H1 (cell line): ENCODE results near the gene CYP11A1. TPM values are rescaled to one million over a fixed set of nuclear protein-coding genes. Genes with fewer than 3 reads are reported as not detected.

Source experiments
- CHD2 ChIP-seq: IDR thresholded peaks from 2 replicates; pipeline ENCODE4 v1.6.1; 2012; ENCODE audit warnings: low read length, improper control_type of control experiment
- MAFK ChIP-seq: IDR thresholded peaks from 2 replicates; pipeline ENCODE4 v1.6.1; 2012; ENCODE audit warnings: low read depth, mild to moderate bottlenecking, improper control_type of control experiment, low read length
- SRF ChIP-seq: IDR thresholded peaks from 2 replicates; pipeline ENCODE4 v1.6.1; 2011; ENCODE audit warnings: mild to moderate bottlenecking, low read depth, low read length, moderate library complexity
- TAF1 ChIP-seq: IDR thresholded peaks from 2 replicates; pipeline ENCODE4 v1.6.1; 2011; ENCODE audit warnings: mild to moderate bottlenecking, low read depth, low read length
- polyA plus RNA-seq, 7 experiments: library from polyadenylated mRNA; depleted of rRNA in 3 of 7; stranded (reverse) in 5 of 7; unstranded in 2 of 7; fragments of >200 nt in 5 of 7; fragments of 200-250 nt in 2 of 7; gene quantifications; 1 replicate in 5 of 7; 2 replicates in 1 of 7; 4 replicates in 1 of 7; pipeline versions ENCODE4 v1.2.1 to v1.2.3, GENCODE V29; 2011 to 2013; ENCODE audit warnings: missing spikeins in 2 of 7, mixed read lengths in 2 of 7
- total RNA-seq: library from RNA; stranded (reverse); fragmentation: NEBNext Ultra II Directional; extraction: Animal tissue kit (Norgen Biotek cat#: 25700); gene quantifications from 2 replicates; pipeline ENCODE4 v1.2.1, GENCODE V29; 2021
- TF ChIP-seq, protein P1 (sequence below): fragments of 300-600 bp; sonication (generic); IDR thresholded peaks from 2 replicates; pipeline ENCODE4 v1.7.1; 2012; ENCODE audit warnings: low read length, moderate library complexity, mild to moderate bottlenecking, inconsistent platforms; ENCODE audit not compliant: insufficient replicate concordance

Gene CYP11A1
- total and polyA plus RNA-seq, 2 of the 8 experiments (the other 6 are each of a cell fraction or from before 2014, with no cell fraction given), result 1.9 to 7.2 TPM

DNA sequence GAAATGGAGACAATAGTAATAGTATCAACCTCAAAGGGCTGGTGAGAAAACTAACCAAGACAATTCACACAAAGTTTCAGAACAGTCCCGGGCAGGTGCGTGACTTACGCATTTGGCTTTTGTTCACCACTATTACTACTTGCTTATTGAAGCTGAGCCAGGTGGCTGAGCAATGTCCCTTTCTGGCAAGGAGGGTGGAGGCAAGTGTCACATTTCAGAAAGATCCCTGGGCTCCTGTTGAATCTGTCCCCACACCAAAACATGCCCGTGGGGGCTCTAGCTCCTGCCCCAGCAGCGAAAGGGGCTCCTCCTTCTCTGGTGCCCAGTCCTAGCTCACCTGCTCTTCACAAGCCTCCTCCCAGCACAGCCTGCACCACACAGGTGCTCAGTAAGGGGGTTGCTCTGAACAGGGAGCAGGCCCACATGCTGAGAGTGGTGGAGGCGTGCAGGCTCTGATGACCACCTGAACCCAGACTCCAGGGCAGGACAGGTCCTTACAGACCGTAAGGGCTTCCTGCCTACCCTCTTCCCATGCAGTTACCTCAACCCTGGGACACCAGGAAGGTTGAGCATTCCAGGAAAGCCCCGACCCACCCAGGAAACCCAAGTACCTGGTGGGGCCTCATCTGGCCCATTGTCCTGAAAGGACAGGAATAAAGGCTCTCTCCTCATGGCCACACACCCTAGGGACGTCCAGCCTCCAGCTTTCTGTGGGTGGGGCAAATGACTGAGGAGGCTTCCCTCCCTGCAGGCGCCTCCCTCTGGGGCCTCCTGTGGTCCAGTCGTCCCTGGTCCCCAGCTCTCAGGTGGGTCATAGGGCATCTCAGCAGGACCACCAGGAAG lies 33.7 kb upstream of the CYP11A1 start (continued):
- TF ChIP-seq, protein P1, sequence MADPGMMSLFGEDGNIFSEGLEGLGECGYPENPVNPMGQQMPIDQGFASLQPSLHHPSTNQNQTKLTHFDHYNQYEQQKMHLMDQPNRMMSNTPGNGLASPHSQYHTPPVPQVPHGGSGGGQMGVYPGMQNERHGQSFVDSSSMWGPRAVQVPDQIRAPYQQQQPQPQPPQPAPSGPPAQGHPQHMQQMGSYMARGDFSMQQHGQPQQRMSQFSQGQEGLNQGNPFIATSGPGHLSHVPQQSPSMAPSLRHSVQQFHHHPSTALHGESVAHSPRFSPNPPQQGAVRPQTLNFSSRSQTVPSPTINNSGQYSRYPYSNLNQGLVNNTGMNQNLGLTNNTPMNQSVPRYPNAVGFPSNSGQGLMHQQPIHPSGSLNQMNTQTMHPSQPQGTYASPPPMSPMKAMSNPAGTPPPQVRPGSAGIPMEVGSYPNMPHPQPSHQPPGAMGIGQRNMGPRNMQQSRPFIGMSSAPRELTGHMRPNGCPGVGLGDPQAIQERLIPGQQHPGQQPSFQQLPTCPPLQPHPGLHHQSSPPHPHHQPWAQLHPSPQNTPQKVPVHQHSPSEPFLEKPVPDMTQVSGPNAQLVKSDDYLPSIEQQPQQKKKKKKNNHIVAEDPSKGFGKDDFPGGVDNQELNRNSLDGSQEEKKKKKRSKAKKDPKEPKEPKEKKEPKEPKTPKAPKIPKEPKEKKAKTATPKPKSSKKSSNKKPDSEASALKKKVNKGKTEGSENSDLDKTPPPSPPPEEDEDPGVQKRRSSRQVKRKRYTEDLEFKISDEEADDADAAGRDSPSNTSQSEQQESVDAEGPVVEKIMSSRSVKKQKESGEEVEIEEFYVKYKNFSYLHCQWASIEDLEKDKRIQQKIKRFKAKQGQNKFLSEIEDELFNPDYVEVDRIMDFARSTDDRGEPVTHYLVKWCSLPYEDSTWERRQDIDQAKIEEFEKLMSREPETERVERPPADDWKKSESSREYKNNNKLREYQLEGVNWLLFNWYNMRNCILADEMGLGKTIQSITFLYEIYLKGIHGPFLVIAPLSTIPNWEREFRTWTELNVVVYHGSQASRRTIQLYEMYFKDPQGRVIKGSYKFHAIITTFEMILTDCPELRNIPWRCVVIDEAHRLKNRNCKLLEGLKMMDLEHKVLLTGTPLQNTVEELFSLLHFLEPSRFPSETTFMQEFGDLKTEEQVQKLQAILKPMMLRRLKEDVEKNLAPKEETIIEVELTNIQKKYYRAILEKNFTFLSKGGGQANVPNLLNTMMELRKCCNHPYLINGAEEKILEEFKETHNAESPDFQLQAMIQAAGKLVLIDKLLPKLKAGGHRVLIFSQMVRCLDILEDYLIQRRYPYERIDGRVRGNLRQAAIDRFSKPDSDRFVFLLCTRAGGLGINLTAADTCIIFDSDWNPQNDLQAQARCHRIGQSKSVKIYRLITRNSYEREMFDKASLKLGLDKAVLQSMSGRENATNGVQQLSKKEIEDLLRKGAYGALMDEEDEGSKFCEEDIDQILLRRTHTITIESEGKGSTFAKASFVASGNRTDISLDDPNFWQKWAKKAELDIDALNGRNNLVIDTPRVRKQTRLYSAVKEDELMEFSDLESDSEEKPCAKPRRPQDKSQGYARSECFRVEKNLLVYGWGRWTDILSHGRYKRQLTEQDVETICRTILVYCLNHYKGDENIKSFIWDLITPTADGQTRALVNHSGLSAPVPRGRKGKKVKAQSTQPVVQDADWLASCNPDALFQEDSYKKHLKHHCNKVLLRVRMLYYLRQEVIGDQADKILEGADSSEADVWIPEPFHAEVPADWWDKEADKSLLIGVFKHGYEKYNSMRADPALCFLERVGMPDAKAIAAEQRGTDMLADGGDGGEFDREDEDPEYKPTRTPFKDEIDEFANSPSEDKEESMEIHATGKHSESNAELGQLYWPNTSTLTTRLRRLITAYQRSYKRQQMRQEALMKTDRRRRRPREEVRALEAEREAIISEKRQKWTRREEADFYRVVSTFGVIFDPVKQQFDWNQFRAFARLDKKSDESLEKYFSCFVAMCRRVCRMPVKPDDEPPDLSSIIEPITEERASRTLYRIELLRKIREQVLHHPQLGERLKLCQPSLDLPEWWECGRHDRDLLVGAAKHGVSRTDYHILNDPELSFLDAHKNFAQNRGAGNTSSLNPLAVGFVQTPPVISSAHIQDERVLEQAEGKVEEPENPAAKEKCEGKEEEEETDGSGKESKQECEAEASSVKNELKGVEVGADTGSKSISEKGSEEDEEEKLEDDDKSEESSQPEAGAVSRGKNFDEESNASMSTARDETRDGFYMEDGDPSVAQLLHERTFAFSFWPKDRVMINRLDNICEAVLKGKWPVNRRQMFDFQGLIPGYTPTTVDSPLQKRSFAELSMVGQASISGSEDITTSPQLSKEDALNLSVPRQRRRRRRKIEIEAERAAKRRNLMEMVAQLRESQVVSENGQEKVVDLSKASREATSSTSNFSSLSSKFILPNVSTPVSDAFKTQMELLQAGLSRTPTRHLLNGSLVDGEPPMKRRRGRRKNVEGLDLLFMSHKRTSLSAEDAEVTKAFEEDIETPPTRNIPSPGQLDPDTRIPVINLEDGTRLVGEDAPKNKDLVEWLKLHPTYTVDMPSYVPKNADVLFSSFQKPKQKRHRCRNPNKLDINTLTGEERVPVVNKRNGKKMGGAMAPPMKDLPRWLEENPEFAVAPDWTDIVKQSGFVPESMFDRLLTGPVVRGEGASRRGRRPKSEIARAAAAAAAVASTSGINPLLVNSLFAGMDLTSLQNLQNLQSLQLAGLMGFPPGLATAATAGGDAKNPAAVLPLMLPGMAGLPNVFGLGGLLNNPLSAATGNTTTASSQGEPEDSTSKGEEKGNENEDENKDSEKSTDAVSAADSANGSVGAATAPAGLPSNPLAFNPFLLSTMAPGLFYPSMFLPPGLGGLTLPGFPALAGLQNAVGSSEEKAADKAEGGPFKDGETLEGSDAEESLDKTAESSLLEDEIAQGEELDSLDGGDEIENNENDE, result no peak
- TF ChIP-seq SRF, result no peak
- TF ChIP-seq CHD2, result no peak
- no peak for TF ChIP-seq MAFK
- no peak for TF ChIP-seq TAF1
- TF ChIP-seq, all 59 proteins: peak for 0
